ENCODE data around the gene TERT. TPM values are rescaled to one million over a fixed set of nuclear protein-coding genes. Genes with fewer than 3 reads are reported as not detected.

TERT gene
- total RNA-seq, 2 experiments from 2014 or later: 156 to 198 TPM

DNA sequence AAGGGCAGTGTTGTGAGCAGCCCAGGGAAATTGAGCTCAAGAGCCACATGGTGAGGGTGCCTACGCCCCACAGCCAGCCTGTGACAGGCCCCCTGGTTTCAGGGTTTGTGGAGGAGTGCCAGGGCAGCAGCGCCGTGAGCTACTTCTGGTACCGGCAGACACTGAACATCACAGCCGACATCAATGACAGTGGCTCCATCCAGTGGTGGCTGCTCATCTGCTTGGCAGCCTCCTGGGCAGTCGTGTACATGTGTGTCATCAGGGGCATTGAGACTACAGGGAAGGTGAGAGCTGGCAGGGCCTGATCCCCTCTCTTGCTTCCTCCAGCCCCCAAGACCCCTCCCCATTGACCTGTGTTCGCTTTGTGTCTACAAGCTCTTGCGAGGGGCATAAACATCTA, 59.5 kb downstream of the TERT start:
- Histone ChIP-seq H3K36me3 (ENCODE audit: insufficient read depth, low read length) (no peaks in the 10 kb centered on the region), H3K4me3 (ENCODE audit: low read depth, low read length, poor library complexity, severe bottlenecking) (no peak overlapping the region), H3K4me1 (ENCODE audit: insufficient read depth, low read length, poor library complexity, severe bottlenecking) (no peaks in the 10 kb centered on the region), H3K9me3 (ENCODE audit: low read length) (peaks cover 11% of the 10 kb centered on the region; the same call in 1 of the 2 replicates), H3K4me2 (ENCODE audit: low read length) (no peak overlapping the region), H3K9me2 (ENCODE audit: insufficient read depth, low read length) (no peaks in the 10 kb centered on the region), H2AFZ (ENCODE audit: low read length) (no peak overlapping the region), H4K20me1 (ENCODE audit: insufficient read depth, low read length) (no peaks in the 10 kb centered on the region), H3K27ac (ENCODE audit: low read depth, low read length, poor library complexity, severe bottlenecking) (no peak overlapping the region), H3K79me2 (ENCODE audit: insufficient read depth, low read depth, low read length) (no peaks in the 10 kb centered on the region)
- intact Hi-C loops (cut with micrococcal nuclease; ENCODE audit: unreplicated experiment): no loop called here
- POLR2A ChIA-PET: no interaction called here
- CTCF ChIA-PET (ENCODE audit: unreplicated experiment): no interaction called here
- no TSS peak for BruUV-seq (replicated peaks)
- DNase-seq (ENCODE audit: low spot score): no peak
- no peak for TF ChIP-seq EZH2phosphoT487 (IDR thresholded peaks at IDR 0.05; ENCODE audit: borderline replicate concordance, low read depth, low read length)
- TF ChIP-seq, protein P1, sequence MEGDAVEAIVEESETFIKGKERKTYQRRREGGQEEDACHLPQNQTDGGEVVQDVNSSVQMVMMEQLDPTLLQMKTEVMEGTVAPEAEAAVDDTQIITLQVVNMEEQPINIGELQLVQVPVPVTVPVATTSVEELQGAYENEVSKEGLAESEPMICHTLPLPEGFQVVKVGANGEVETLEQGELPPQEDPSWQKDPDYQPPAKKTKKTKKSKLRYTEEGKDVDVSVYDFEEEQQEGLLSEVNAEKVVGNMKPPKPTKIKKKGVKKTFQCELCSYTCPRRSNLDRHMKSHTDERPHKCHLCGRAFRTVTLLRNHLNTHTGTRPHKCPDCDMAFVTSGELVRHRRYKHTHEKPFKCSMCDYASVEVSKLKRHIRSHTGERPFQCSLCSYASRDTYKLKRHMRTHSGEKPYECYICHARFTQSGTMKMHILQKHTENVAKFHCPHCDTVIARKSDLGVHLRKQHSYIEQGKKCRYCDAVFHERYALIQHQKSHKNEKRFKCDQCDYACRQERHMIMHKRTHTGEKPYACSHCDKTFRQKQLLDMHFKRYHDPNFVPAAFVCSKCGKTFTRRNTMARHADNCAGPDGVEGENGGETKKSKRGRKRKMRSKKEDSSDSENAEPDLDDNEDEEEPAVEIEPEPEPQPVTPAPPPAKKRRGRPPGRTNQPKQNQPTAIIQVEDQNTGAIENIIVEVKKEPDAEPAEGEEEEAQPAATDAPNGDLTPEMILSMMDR (conservative IDR thresholded peaks at IDR 0.05; ENCODE audit: low read length): 0 out of 2 replicates have a peak, but pooled peaks have one; percentile 31

DNA sequence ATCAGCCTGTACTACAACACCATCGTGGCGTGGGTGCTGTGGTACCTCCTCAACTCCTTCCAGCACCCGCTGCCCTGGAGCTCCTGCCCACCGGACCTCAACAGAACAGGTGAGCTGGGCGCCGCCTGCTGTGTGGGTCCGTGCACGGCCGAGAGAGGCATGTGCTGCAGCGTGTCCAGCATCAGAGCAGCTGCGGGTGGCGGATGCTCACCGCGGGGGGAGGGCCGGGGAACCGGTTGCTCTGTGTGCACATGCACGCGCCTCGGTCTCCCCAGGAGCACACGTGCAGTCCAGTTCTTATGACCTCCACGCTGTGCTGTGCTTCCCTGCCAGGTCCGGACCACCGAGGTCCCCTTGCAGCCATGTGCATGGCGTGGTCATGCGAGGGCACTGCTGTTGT, 62.1 kb downstream of the TERT start:
- Histone ChIP-seq H4K20me1 (ENCODE audit: insufficient read depth, low read length) (no peaks in the 10 kb centered on the region), H3K9me2 (ENCODE audit: insufficient read depth, low read length) (no peaks in the 10 kb centered on the region), H3K4me1 (ENCODE audit: insufficient read depth, low read length, poor library complexity, severe bottlenecking) (peaks cover 3% of the 10 kb centered on the region), H3K4me3 (ENCODE audit: low read depth, low read length, poor library complexity, severe bottlenecking) (no peak overlapping the region), H2AFZ (ENCODE audit: low read length) (no peak overlapping the region), H3K36me3 (ENCODE audit: insufficient read depth, low read length) (no peaks in the 10 kb centered on the region), H3K79me2 (ENCODE audit: insufficient read depth, low read depth, low read length) (no peaks in the 10 kb centered on the region), H3K27ac (ENCODE audit: low read depth, low read length, poor library complexity, severe bottlenecking) (no peak overlapping the region), H3K4me2 (ENCODE audit: low read length) (no peak overlapping the region), H3K9me3 (ENCODE audit: low read length) (peaks cover 11% of the 10 kb centered on the region; the same call in 1 of the 2 replicates)
- DNase-seq (ENCODE audit: low spot score): no peak
- CTCF ChIA-PET (ENCODE audit: unreplicated experiment): no interaction called here
- POLR2A ChIA-PET: interaction anchor here (0.6 kb wide), 1 partner anchor 44 kb away, joined by 6 read pairs; no protein-coding TSS in a partner anchor
- TF ChIP-seq, protein P1 (conservative IDR thresholded peaks at IDR 0.05; ENCODE audit: low read length): no peak
- TF ChIP-seq EZH2phosphoT487 (IDR thresholded peaks at IDR 0.05; ENCODE audit: borderline replicate concordance, low read depth, low read length): no peak
- intact Hi-C loops (cut with micrococcal nuclease; ENCODE audit: unreplicated experiment): no loop called here
- no TSS peak for BruUV-seq (replicated peaks)

DNA sequence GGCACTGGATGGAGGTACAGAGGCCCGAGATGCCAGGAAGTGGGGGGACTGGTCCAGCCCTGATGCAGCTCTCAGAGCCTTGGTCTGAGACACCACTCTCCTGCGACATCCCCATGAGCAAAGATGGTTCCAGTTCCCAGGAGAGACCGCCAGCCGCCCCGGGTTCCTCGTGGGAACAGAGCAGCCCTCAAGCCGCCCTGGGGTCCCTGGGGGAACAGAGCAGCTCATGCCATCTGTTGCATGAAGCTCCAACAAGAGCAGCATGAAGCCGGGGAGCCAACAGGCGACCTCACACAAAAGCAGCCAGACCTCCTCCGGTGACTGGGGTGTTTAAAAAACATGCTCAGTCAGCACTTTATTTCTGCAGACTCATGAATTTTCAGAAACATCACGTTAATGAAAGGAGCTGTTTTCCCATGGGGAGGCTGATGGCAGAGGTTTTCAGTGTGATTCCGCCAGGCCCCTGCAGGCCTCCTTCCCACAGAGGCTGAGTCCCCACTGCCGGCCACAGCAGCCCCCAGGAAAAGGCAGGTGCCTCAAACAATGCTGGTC, 63.4 kb downstream of the TERT start:
- no TSS peak for BruUV-seq (replicated peaks)
- no peak overlapping the region for H2AFZ ChIP-seq (ENCODE audit: low read length)
- H3K4me3 ChIP-seq (ENCODE audit: low read depth, low read length, poor library complexity, severe bottlenecking): no peak overlapping the region
- CTCF ChIA-PET (ENCODE audit: unreplicated experiment): no interaction called here
- H3K9me2 ChIP-seq (ENCODE audit: insufficient read depth, low read length): no peaks in the 10 kb centered on the region
- no peak overlapping the region for H3K4me2 ChIP-seq (ENCODE audit: low read length)
- no peak for DNase-seq (ENCODE audit: low spot score)
- no peaks in the 10 kb centered on the region for H4K20me1 ChIP-seq (ENCODE audit: insufficient read depth, low read length)
- POLR2A ChIA-PET: no interaction called here
- no peak overlapping the region for H3K27ac ChIP-seq (ENCODE audit: low read depth, low read length, poor library complexity, severe bottlenecking)
- H3K4me1 ChIP-seq (ENCODE audit: insufficient read depth, low read length, poor library complexity, severe bottlenecking): peaks cover 3% of the 10 kb centered on the region
- H3K36me3 ChIP-seq (ENCODE audit: insufficient read depth, low read length): no peaks in the 10 kb centered on the region
- intact Hi-C loops (cut with micrococcal nuclease; ENCODE audit: unreplicated experiment): no loop called here
- no peaks in the 10 kb centered on the region for H3K79me2 ChIP-seq (ENCODE audit: insufficient read depth, low read depth, low read length)
- H3K9me3 ChIP-seq (ENCODE audit: low read length): peaks cover 10% of the 10 kb centered on the region; the same call in 1 of the 2 replicates
- TF ChIP-seq EZH2phosphoT487 (IDR thresholded peaks at IDR 0.05; ENCODE audit: borderline replicate concordance, low read depth, low read length): no peak
- TF ChIP-seq, protein P1 (conservative IDR thresholded peaks at IDR 0.05; ENCODE audit: low read length): no peak
